ENCODE data around the gene ZNF175. TPM values are rescaled to one million over a fixed set of nuclear protein-coding genes. Genes with fewer than 3 reads are reported as not detected.
A peak's percentile ranks its signal among the peaks of the same experiment; 100 is the strongest.

Gene ZNF175
- total RNA-seq, 2 donors from 2014 or later = 7.7 to 8.0 TPM

DNA sequence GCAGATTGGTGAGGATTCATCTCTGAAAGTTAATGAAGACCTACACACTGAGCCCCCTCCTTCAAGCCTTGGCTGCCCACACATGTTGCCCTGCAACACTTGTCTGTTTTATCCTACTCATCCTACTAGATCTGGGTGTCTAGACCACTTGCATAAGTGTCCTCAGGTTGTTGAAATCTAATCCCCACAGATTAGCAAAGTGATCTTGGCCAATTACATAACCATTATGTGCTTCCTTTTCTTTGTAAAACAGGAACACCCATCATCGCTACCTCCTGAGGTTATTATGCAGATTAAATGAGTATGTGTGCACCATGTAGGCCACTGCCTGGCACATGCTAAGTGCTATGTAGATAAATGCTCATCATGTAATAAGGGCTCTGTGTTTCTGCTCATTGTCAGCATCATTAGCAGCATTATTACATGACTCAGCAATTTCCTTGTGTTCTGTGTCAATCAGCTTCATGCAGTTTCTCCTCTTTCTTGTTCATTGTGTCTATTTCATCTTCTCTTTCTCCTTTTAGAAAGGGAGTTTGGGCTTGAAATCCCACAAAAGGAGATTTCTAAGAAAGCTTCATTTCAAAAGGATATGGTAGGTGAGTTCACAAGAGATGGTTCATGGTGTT is 15.1 kb downstream of the ZNF175 start:
- ATAC-seq (no peak), DNase-seq (no peak)
- intact Hi-C loops (cut with DNase I, micrococcal nuclease) = no loop called here

DNA sequence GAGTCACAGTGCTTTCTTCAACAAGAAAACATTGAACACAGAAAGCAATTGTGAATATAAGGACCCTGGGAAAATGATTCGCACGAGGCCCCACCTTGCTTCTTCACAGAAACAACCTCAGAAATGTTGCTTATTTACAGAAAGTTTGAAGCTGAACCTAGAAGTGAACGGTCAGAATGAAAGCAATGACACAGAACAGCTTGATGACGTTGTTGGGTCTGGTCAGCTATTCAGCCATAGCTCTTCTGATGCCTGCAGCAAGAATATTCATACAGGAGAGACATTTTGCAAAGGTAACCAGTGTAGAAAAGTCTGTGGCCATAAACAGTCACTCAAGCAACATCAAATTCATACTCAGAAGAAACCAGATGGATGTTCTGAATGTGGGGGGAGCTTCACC is 15.7 kb downstream of the ZNF175 start:
- no peak for ATAC-seq
- no peak for DNase-seq
- intact Hi-C loops (cut with DNase I, micrococcal nuclease) = no loop called here

DNA sequence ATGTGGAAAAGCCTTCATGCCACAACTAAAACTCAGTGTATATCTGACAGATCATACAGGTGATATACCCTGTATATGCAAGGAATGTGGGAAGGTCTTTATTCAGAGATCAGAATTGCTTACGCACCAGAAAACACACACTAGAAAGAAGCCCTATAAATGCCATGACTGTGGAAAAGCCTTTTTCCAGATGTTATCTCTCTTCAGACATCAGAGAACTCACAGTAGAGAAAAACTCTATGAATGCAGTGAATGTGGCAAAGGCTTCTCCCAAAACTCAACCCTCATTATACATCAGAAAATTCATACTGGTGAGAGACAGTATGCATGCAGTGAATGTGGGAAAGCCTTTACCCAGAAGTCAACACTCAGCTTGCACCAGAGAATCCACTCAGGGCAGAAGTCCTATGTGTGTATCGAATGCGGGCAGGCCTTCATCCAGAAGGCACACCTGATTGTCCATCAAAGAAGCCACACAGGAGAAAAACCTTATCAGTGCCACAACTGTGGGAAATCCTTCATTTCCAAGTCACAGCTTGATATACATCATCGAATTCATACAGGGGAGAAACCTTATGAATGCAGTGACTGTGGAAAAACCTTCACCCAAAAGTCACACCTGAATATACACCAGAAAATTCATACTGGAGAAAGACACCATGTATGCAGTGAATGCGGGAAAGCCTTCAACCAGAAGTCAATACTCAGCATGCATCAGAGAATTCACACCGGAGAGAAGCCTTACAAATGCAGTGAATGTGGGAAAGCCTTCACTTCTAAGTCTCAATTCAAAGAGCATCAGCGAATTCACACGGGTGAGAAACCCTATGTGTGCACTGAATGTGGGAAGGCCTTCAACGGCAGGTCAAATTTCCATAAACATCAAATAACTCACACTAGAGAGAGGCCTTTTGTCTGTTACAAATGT is 16.4 kb downstream of the ZNF175 start:
- intact Hi-C loops (cut with DNase I, micrococcal nuclease) = no loop called here
- DNase-seq = no peak
- no peak for ATAC-seq

DNA sequence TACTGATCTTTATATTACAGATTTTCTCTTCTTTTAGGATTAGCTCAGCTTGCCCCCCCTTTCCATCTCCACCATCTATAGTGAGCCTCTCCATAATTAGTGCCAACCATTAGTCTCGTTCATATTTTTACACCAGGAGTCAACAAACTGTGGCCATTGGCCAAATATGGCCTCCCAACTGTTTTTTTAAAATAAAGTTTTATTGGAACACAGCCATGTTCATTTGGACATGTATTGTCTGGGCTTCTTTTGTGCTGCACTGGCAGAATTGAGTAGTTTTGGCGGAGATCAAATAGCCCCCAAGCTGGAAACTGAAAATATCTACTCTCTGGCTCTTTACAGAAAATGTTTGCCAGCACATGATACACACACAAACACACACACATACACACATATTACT is 18.4 kb downstream of the ZNF175 start:
- intact Hi-C loops (cut with DNase I, micrococcal nuclease) = no loop called here
- ATAC-seq (no peak), DNase-seq (no peak)

DNA sequence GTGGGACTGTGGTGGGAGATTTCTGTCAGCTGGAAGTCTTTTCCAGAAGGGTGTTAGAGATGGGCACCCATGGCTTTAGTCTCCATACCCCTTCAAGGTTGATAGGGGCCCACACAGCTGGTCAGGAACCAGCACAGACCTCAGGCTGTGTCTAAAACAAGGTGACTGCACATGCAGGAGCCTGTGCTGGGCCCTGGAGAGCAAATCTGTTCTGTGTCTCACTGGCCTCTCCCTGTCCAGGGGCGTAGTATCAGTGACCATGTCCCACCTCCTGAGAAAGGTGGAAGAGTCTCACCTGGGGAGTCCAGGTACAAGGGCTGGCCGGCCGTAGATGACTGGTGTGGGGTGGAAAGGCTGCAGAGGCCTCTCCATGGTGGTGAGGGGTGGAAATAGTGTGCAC is 19.4 kb downstream of the ZNF175 start:
- no peak for DNase-seq
- no peak for ATAC-seq
- intact Hi-C loops (cut with DNase I, micrococcal nuclease) = no loop called here

DNA sequence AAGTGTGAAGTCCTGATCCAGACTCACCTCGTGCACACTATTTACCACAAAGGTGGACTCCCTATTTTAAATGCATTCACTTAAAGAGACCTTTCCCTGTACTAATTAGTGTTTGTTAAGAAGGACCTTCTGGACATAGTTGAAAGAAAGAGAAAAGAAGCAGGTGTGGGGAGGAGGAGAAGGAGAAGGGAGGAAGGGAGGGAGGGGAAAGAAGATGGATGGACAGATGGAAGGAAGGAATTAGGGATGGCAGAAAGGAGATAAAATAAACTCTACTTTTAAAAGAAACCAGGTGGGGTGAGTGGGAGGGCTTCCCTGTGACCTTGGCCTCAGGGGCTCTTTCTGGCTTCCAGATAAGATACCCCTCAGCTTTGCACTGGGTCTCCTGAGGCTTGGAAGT is 21.4 kb downstream of the ZNF175 start:
- intact Hi-C loops (cut with DNase I, micrococcal nuclease) = no loop called here
- ATAC-seq (no peak), DNase-seq (no peak)

DNA sequence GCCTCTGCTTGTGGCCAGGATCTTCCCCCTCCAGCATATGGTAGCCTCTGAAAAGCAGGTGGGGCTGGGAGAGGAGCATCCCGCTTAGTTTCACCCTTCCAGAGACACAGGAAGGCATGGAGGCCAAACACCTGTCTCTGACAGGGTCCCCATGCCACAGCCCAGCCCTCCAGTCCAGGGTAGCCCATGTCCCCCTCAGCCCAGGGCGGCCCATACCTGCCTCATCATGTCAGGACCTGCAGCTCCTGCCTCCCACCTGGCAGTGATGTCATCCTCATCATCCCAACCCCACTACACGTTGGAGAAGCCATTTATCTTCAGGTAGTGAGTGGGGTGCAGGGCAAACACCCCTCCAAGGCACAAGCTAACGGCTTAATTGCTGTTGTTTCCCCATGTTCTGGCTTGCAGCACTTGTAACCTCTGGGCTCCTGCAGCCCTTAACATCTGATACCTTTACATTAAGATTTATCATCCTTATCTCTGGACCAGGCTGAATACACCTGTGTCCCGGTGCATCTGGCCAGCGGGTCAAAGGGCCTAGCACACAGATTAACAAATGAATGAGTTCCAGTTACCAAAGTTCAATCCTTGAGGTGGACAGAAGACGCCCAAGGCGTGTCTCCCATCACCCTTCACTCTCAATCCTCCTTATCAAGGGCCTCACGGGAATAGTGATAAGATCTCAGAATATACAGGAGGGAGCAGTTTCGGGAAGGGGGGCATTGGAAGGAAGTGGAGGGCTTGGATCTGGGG is 22.2 kb downstream of the ZNF175 start:
- DNase-seq (peak in 1 of 2 donors; percentile 11), ATAC-seq (peak; percentile 31)
- intact Hi-C loops (cut with DNase I, micrococcal nuclease) = no loop called here

DNA sequence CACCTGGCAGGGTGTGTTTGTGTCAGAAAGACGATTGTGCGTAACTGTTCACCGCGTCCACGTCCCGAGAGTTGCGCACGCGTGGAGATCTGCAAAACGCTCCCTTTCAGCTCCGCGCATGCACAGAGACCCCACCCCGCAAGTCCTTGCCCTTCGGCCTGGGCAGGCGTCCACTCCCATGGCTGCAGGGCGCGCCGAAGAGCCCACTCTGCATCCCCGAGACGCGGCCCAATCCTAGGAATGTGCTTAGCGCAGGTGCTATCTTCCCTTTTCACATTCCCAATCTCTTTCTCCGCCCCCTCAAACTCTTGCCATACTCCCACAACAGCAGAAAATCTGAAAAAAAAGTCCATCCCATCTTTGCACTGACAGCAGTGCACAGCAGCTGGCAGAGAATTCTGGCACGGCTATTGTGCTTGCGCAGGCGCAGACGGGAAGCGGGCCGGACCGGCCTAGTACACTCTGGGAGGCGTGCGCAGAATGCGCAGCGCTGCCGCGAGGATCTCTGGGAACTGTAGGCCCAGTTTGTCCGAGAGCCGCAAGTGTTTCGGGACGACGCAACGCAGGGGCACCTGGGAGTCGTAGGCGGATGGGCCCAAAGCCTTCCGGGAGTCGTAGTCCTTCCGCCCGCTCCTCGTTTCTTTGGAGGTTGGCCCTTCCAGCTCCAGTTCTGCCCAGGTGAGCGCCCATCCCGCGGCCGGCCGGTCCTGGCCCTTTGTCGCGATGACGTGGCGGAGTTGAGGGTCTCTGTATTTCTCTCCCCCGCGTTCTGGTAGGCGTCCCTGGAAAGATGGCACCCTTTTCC is 23.1 kb downstream of the ZNF175 start:
- DNase-seq = peak; percentile 98
- intact Hi-C loops (cut with DNase I, micrococcal nuclease) = no loop called here
- peak; percentile 99 for ATAC-seq

DNA sequence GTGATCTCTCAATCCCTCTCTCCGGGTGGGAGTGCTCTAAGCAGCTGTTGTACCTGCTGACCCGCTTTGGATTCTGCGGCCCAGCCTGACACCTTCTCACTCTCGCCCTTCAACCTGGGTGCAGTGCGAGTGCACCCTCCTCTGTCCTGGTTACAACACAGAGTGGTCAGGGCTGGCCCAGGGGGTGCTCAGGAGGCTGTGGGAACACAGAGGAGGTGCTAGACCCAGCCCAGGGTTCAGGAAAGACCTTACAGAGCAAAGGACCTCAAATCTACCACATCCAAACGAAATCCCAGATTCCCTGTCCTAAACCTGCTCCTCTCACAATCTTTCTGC is 23.7 kb downstream of the ZNF175 start:
- intact Hi-C loops (cut with DNase I, micrococcal nuclease) = no loop called here
- ATAC-seq (peak; percentile 12), DNase-seq (no peak)

DNA sequence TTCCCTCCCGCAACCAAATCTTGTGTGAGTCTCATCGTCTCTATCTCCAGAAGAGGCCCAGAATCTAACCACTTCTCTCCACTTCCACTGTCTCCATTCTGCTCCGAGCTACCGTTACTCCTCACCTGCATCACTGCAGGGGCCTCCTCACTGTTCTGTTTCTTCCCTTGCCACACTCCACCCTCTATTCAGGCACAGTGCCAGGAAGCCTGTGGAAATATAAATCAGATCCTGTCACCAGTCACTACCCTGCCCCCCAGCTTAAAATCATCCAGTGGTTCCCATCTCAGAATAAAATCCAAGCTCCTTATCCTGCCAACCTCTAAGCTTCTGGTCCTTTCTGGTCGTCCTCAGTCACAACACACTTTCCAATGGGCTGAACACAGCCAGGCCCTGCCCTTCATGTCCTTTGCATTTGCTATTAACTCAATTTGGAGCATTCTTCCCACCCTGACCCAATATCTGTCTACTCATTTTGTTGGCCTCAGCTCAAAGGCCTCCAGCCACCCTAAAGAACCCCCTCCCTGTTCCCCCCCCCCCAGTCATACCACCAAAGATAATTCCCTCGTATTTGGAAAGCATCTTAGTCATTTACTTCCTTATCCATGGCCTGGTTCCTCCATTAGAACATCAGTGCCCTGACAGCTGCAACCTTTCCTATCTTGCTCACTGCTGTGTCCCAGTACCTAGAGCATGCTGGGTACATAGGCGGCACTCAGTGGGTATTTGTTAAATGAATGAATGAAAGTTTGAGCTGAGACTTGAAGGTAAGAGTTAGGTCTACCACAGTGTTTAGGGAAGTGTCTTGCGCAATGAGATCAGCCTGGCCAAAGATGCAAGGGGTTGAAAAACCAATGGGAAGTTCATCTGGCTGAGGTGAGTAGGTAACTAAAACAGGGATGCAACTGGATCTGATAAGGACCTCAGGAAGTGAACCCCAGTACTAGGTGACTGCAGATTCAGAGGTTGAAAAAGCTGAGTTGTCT is 24.4 kb downstream of the ZNF175 start:
- ATAC-seq (no peak), DNase-seq (peak in 1 of 2 donors; percentile 9)
- intact Hi-C loops (cut with DNase I, micrococcal nuclease) = no loop called here

DNA sequence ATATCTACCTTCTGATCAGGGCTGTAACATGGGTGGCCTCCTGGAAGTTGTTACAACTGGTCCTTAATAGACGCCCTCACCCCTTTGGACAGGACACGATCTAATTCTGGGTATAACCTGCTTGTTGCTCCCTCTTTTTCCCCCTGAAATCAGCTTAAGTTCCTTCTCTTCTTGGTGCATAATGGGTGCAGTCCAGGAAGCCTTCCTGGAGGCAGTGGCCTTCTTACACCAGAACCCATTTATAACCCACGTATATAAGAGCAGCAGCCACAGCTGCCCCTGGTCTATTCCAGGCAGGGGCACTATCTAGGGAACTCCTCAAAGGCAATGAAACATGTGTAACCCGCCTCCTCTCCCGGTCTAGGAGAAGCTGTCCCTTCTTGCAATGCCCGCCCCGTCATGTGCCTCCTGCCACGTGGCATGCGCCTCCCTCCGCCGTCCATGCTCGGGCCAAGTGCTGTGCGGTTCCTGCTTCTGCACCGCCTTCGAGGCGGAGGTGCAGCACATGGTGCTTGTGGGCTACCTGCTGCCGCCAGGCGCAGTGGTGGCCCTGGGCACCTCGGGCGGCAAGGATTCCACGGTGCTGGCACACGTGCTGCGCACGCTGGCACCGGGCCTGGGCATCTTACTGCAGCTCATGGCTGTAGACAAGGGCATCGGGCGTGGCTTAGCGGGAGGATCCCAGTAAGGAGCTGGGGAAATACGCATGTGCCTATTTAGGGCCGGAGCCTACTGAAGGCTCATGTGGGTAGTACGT is 27.3 kb downstream of the ZNF175 start:
- ATAC-seq (no peak), DNase-seq (no peak)
- intact Hi-C loops (cut with DNase I, micrococcal nuclease) = no loop called here

DNA sequence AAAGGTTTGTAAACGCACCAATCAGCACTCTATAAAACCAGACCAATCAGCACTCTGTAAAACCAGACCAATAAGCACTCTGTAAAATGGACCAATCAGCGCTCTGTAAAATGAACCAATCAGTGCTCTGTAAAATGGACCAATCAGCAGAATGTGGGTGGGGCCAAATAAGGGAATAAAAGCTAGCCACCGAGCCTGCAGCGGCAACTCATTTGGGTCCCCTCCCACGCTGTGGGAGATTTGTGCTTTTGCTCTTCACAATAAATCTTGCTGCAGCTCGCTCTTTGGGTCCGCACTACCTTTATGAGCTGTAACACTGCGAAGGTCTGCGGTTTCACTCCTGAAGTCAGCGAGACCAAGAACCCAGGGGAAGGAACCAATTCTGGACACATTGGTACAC is 28.0 kb downstream of the ZNF175 start:
- DNase-seq (no peak), ATAC-seq (no peak)
- intact Hi-C loops (cut with DNase I, micrococcal nuclease) = no loop called here

DNA sequence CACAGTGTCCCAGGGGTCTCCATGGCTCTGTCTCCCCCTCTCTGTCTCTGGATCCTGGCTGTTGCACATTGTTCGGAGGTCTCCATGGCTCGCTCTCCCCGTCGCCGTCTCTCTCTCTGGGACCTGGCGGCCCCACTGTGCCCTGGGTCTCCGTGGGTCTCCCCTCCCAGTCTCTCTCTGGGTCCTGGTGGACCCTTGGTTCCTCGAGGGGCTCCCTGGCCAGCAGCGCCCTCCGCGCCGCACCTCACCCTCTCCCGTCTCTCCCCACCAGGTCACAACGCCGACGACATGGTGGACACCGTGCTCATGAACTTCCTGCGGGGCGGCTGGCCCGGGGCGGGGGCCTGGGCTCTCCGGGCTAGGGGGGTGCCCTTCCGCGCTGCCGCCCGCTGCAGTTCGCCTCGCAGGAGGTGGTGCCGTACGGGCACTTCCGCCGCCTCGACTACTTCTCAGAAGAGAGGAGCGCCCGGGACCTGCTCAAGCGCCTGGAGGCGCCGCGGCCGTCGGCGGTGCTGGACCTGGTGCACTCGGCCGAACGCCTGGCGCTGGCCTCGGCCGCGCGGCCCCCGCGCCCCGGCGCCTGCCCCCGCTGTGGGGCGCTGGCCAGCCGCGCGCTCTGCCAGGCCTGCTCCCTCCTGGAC is 30.0 kb downstream of the ZNF175 start:
- ATAC-seq = no peak
- DNase-seq = peak in 1 of 2 donors; percentile 23
- intact Hi-C loops (cut with DNase I, micrococcal nuclease) = no loop called here

DNA sequence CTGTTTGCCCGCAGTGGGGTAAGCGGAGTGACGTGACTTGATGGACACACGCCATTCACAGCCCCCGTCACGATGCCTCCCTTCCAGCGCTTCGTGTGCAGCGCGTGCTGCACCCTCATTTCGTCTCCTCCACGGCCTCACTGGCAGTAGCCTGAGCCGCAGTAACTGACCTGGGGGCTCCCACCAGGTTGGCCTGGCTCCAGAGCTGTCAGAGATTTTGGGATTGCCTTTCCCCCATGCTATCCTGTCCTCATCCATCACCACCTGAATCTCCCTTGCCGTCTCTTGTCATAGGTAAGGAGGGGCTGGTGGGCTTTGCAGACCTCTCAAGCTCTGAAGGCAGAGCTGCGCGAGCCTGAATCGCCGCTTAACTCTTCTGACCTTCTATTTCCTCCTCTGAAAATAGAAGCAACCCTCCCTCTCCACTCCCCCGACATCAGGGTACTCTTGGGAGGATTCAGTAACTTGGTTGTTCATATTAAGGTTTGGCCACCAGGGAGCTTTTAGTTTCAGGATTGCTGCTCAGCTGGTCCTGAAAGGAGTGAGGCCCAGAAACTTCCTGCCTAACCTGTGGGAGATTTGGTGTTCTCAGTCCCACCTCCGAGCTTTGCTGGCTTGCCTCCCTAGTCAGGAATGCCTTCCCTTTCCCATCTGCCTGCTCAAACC is 31.2 kb downstream of the ZNF175 start:
- DNase-seq = no peak
- intact Hi-C loops (cut with DNase I, micrococcal nuclease) = no loop called here
- ATAC-seq = no peak

DNA sequence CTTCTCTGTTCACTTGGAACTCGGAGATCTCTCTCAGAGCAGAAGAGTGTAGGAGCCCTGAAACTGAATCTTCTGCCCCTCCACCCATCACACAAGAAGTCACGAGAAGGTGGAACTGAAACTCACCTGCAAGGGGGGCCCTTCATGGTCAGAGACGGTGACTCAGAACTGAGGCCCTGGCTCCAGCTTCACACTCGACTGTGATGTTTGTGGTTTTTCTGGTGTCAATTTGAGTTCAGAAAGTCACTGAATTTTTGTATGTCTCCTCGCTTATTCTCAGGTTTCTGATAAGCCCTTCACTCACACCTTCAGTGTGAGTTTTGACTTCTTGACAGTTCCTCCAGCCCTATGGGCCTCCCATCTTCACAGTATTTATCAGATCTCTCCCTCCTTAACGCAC is 36.0 kb downstream of the ZNF175 start:
- DNase-seq (peak; percentile 20 to 38), ATAC-seq (no peak)
- intact Hi-C loops (cut with DNase I, micrococcal nuclease) = no loop called here

DNA sequence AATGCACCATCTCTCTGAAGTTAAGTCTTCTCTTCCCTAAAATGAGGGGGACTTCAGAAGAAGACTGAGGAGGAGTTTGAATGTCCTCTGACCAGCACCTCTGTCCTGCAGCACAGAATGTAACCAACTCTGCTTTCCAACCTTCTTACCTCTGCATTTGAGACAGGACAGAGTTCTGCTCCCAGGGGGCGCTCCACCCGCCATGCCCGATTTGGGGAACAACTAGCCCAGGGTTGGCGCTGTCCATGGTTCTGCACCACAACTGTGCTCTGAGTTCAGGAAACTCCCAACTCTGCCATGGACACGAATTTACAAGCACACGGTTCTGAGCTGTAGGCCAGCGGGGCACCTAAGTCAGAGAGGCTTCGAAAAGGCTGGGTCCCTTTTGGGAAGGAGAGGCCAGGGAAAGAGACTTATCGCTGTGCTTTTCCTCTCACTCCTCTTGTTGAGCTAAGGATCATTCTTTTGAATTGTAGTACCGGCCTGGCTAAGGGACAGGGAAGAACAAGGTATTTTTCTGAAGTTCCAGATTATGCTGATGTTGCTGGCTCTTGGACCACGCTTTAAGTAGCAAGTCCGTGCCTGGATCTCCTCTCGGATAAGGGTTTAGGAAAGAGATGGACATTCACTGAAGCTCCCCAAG is 37.0 kb downstream of the ZNF175 start:
- intact Hi-C loops (cut with DNase I, micrococcal nuclease) = no loop called here
- ATAC-seq = peak; percentile 72
- peak; percentile 71 to 90 for DNase-seq

Data from left colon (tissue), 2 donors.